DMS114 treated with DMSO at 0.1 percent for 48 hours (cell line): ENCODE measurements around the gene AQP1.

Experiments used
- DNase-seq: peaks from one replicate; lab custom pipeline; 2025; ENCODE audit not compliant: unreplicated experiment; lab: John Stamatoyannopoulos, UW

AQP1 gene

DNA sequence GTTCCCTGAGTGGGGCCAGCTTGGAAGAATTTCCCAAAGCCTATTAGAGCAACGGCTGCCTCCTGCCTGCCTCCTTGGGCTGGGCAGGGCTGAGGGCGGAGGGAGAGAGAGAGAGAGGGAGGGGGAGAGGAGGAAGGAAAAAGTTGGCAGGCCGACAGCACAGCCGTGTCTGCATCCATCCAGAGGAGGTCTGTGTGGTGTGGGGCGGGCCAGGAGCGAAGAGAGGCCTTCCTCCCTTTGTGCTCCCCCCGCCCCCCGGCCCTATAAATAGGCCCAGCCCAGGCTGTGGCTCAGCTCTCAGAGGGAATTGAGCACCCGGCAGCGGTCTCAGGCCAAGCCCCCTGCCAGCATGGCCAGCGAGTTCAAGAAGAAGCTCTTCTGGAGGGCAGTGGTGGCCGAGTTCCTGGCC, at the start of gene AQP1:
TSS of gene AQP1 (plus strand) at position 293 of the 409 bp plus-strand sequence. CDS start at position 350, 57 bp downstream.
- DNase-seq: no peak

DNA sequence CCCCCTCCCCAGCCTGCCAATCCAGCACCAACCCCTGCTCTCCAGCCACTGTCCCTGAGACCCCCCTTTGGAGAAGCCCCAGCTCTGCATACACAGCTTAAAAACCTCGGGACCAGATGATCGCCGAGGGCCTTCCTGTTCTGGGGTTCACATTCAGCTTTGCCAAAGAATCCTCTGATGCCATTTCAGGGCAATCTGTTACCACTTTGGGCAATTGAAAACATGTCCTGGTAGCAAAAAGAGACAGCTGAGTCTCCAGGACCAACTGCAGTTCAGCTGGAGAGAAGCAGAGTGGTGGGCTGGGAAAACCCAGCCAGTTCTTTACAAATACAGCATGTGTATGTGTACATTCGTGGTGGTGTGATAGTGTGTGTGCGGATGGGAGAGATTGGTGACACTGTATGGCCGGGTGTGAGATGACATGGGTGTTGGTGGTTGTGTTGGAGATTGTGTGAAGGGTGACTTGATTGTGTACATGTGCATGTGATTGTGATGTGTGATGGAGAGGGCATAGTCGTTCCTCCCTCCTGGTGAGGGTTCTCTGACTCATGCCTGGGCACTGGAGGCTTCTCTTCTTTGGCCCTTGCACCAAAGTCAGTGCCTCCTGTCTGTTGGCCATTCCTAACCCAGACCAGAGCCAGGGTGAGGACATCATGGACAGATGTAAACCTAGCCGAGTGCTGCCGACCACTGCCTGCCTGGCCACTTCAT, 48.5 kb upstream of the AQP1 start:
- DNase-seq: no peak

DNA sequence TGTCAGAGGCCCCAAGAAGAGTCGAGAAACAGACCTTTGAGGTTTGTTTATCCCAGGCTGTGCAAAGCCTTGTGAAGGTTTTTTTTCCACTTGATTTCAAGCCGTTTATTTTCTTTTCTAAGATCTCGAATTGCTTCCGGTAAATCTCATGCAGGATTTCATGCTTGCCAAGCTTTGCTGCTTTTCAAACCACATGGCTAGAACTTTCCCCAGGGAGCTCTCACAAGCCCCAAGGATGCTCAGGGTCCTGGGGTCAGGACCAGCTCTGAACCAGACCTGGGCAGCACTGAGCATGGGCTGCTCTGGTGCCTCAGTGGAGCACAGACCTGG, 48.0 kb upstream of the AQP1 start:
- no peak for DNase-seq

DNA sequence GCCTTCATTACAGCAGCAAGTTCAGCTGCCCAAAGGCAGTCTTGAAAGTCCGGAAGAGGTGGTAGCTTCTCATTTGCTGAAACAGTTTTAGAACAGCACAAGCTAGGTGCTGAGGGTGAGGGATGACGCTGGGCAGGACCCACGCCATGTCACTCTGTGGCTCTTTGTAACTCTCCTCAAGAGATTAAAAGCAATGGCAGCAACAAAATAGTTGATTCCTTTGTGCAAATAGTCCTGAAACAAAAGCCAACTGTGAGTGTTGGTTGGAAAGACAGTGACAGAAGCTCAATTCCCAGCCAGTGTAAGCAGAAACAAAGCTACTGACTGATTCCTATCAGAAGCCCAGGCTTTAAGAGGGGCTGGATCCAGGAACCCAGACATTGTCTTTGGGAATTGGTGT, 47.6 kb upstream of the AQP1 start:
- DNase-seq: no peak

DNA sequence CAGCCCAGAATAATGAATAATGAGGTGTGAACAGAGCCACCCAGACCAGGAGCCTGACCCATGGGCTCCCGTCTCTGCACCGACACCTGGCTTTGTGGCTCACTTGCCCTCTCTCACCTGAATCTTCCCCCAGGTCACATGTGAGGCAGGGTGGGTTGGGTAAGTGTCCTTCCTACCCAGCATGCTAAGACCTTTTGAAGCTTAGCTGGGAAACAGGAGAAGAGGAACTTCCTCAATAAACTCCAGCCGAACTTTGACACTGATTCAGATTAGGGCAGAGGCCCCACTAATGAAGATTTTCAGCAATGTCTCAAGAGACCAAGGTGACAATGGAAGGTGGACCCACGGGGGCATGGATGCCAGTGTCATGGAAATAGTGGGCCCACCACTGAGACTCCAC, 46.6 kb upstream of the AQP1 start:
- no peak for DNase-seq

DNA sequence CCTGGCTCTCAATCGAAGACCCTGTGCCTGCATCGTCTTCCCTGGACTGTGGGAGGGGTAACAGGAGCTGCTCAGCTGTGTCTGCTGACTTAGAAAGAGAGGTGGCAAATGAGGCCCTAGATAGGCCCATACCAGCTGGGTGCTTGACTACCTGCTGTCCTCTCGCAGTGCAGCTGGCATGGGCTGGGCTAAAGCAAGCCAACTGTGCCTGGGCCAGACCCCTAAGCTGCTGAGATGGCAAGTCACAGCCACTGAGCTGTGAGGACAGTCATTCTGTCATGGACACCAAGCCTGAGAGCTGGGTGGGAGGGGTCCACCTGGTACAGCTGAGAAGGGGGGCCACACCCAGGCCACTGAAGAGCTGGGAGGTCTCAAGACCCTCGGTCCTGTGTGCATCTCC, 45.8 kb upstream of the AQP1 start:
- no peak for DNase-seq

DNA sequence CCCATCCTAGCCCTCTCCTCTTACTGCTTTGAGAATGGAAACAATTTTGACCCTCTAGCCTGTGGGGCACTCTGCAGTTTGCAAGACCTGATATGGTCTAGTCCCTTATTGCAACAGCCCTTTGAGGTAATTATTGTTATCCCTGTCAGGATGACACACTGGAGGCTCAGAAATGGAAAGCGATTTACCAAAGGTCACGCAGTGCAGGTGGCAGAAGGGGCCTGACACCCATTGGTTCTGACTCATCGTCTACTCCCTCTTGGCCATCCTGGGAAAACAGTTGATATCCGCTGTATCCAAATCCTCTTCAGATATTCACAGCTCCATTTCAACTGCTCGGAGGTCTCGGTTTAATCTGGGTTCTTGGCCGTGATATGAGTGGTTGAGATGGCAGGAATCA, 44.7 kb upstream of the AQP1 start:
- DNase-seq: no peak

DNA sequence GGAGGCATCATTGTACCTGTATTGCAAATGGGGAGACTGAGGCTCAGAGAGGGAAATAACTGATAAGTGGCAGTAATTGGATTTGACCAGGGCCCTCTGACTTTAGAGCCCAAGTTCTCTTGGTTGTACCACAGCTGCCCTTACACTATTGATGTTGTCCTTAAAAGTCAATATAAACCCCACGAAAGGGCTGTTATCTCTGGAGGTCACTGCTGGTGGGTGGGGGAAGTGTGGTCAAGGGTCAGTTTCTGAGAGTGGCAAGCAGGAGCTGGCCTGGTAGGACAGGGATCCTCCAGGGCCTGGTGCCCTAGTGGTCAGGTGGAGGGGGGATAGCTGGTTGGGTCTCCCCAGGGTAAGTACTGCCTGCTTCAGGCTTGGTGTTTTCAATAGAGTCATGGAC, 44.2 kb upstream of the AQP1 start:
- DNase-seq: no peak

DNA sequence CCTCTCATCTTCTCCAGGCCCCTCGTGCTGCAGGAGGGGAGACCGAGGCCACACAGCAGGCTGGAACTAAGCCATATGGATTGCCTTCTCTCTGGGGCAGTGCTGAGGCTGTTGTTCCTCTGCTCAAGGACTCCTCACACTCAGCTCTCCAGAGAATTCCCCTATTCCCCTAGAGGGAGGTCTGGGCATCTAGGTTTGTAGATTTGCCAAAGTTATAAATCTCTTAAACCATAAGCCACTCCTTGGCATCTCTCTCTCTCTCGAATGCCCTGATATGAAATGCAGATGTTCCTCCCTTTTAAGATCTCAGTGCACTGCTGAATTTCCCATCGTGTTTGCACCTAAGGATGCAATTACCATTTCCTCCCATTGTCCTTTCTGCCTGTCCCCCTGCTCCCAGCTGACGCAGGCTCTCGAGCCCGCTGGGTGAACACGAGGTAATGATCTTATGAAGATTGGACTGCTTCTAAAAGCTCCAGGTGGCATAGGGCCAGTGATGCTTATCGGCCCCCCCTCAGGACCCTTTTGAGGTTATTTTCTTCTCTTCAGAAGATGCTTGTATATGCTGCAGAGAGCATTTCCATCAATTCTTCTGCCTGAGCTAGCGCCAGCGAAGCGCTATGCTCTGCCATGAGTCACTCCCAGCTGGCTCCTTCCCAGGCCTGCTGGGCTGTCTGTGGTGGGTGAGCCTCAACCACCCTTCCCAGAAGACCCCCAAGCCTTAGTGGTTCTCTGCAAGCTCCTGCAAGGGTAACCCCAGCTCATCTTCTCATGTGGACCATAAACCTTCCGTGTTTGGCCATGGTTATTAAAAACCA, 41.6 kb upstream of the AQP1 start:
- DNase-seq: no peak

DNA sequence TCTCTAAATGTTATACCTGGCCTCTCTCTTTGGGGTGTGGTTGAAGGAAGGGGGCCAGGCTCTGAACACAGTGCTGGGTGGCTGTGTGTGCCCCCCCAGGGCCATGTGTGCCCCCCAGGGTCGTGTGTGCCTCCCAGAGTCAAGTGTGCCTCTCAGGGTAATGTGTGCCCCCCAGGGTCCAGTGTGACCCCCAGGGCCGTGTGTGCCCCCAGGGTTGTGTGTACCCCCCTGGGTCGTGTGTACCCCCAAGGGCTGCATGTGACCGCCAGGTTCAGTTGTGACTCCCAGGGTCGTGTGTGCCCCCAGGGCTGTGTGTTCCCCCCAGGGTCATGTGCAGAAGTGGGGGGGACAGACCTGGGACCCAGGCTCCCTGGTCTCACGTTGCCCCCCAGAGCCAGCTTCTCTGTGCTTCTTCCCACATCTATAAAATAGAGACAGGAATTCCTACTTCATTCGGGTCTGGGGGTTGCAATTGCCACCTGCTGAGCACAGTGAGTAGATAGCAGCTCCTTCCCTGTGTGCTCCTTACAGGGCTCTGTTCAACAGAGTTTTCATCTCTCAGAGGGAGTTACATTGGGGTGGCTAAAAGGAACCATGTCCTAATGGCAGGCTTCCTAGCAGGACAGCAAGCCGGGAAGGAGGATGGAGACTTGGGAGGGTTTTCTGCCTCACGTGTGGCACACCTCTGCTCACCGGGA, 40.7 kb upstream of the AQP1 start:
- no peak for DNase-seq

DNA sequence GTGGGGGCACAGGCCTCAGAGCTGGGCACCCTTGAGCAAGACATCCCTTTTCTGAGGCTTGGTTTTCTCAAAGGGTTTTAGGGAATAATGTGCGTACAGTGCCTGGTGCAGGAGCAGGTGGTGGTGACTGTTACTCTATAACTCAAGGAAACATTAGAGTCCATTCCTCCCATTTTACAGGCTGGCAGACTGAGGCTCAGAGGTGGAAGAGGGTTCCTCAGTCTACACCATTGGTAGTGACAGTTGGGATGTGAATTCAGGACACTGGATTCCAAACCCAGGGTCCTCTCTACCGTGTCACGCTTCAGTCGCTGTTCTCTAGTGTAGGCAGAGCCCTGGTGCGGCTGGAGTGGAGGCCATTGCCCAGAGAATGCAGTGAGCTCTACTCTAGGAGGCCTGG, 40.0 kb upstream of the AQP1 start:
- DNase-seq: no peak

DNA sequence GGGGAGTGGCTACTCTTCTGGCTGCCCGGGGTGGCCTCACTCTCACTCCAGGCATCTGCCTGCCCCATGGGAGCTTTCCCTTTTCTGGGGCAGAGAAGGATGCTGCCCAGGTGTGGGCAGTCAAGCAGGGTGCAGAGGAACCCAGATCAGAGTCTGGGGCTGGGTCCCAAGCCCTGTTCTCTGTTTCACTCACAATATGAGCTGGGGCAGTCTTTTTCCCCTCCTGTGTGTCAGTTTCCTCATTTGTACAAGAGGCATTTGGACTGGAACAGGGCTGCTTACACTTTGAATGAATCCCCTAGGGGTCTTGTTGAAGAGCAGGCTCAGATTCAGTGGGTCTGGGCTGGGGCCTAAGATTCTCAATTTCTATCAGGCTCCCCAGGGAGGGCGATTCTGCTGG, 38.4 kb upstream of the AQP1 start:
- no peak for DNase-seq

DNA sequence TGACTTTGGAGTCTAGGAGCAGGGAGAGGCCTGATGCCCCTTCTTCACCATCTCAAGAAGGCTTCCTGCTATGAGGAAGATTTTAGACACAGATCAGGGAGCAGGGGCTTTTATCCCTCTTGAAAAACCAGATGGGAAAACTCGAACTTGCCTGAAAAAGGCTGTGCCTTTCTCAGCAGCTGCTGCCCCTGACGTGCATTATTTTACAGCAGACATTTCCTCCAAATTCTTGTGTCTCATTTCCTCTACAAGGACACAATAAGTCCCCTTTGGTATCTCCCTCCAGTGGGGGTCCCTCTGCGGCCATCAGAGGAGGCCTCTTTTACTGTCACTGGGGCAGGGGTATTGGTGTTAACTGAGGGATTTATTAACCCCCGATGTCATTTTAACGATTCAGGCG, 38.0 kb upstream of the AQP1 start:
- no peak for DNase-seq

DNA sequence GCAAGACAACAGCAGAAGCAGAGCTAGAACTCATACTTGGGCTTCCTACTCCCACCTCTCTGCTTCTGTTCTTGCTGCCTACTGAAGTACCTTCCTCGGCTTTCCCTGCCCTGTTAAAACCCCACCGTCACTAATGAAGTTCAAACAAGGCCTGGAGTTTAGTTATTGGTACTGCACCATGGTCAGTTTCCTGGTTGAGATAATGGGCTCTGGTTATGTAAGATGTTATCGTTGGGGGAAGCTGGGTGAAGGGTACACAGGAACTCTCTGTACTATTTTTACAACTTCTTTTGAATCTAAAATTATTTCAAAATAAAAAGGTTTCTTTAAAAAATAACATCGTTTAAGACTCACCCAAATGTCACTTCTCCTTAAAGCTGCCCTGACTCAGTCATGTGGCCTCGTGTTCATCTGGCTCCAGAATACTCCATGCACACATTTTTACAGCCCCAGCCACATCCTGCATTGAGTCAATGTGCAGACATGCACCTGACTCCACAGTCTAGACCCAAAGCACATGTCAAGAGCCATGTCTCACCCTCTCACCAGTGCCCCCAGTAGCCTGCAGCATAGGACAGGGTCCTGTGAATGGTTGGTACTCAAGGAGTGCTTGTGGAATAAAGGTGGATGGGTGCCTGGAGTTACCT, 36.9 kb upstream of the AQP1 start:
- DNase-seq: no peak

DNA sequence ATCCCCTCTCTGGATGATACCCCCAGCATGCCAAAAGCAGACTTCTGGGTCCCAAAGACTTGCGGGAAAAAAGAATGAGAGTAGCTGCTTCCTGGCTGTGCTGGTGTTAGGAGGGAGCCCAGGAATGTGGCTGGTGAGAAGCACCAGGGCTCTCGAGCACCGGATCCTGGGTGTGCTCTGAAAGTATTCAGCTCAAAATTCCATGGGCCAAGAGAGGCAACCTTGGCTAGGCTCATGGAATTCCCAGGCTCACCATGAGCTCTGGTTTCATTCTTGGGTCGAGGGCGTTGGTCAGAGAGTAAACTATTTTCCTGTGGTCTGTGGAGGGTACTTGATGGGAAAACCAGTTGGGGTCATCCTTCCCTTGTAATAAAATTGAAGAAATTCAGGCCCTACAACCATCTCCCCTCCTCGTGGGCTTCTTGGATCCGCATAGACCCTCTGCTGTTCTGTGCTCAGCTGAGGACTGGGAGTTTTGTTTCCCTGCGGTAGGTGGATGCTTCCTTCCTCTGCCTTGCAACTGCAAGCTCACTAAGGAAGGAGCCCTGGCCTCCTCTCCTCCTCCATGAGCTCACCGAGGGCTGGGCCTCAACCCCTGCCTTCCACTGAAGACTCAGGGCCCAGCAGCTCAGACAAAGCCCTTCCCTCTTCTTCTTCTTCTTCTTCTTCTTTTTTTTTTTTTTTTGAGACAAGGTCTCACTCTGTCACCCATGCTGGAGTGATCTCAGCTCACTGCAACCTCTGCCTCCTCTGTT, 34.5 kb upstream of the AQP1 start:
- DNase-seq: no peak

DNA sequence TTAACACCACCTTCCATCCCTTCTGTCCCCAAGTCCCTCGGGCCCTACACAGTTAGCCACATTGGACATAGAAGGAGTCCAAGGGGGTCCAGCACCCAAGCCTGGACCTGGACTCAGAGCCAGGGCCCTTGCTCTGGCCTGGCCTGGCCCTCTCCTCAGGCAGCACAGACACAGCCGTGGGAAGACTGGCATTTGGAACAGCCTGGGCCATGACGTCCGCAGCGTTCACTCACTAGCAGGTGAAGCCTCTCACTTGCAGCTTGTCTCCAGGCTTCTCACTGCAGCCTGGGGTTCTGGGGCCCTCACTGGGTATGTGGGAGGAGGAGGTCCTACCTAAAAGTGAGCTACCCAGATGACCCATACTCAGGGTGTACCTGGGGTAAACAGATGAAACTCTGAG, 33.7 kb upstream of the AQP1 start:
- no peak for DNase-seq

DNA sequence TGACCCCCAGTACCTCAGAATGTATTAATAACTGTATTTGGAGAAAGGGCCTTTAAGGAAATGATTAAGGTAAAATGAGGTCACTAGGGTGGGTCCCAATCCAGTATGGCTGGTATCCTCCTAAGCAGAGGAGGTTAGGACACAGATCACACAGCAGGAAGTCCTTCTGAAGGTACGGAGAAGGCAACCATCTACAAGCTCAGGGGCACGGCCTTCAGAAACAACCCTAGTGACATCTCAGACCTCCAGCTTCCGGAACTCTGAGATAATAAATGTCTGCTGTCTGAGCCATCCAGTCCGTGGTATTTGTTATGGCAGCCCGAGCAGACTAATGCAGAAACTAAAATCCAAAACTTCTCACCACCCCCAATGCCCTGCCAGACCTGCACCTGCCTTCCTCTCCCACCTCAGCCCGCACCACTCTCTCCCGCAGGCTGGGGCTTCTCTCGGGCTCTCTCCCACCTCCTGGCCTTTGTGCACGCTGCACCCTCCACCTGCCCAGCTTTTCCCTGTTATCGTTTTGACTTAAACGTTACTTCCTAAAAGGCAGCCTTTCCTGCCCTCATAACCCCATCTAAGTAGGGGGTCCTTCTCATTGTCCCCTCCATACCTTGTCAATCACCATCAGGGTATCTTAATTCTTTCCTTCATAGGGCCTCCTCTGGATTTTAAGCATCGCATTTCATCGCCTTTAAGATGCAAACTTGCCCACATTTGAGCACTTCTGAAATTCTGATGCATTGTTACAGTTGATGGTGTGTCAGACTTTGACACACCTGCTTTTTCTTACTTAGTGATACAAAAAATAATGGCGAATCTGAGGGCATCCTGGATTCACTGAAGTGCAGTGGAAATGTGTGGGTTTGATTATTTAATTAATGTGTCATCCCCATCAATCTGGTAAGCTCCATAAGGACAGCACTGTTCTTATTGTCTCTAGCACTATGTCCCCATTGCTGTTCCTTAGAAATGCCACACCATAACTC, 32.2 kb upstream of the AQP1 start:
- no peak for DNase-seq

DNA sequence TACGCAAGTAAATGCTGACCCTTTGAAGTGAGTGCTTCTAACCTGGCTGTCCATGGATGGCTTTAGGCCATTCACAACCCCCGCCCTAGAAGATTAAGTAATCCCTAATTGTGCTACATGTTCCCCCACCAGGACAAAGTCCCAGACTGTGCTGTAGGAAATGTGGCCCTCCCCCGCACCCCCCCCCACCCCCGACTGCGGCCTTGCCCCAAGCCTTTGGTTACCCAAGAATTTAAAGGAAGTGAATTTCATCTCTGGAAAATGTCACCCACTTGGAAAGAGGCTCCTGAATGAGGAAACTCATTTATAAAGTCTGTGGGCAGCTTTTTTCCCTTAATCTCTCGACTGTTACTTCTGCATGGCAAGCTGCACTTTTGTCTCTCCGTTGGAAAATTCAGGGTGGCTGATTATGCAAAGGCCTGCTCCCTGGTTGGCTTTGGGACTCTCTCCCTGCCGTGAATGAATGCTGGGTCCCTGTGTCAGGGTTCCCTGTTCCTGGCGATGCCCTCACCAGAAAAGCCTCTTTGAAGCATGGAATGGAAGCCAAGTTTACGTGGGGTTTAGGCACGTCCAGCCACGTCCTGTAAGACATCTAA, 31.4 kb upstream of the AQP1 start:
- no peak for DNase-seq

DNA sequence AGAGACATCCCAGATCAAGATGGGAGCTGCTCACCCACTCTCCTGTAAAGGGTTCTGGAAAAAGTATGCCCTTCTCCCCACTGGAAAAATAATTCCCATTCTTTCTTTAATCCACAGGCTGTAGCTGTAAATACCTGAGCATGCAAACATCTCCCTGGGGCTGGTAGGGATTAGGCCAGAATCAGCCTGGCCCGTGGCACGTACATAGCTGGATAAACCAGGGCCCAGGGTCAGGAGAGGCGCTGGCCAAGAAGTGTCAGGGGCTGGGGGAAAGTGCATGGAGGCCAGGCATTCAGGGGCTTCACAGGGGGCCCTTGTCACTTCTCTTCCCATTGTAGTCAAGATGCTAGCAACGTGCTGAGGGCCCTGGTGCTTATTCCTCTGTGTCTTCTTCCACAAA, 30.7 kb upstream of the AQP1 start:
- DNase-seq: no peak
